Activated CD4-positive, alpha-beta T cell treated with anti-CD3 and anti-CD28 coated beads, Interleukin-2, amount 50 U/mL, for 24 hours (primary cell): ENCODE data around the gene TCEANC2.
"Not testable (repeated sequence)": the region's sequence is repeated elsewhere in the genome, so short reads cannot be mapped to it uniquely, and the experiment has no call there.

Source experiments
- DNase-seq, 2 donors: peaks; one replicate each; pipeline ENCODE4 v3.0.0-alpha.2; 2020; ENCODE audit warnings: low read depth in 1 of 2, low spot score in 1 of 2

Gene TCEANC2

GRCh38 chr1:54084794-54085193 is 31.4 kb downstream of the TCEANC2 start:
- DNase-seq = no peak

- no peak for DNase-seq
Observed at GRCh38 chr1:54086754-54087153, 33.3 kb downstream of the TCEANC2 start.

GRCh38 chr1:54088385-54088784 is 35.0 kb downstream of the TCEANC2 start:
- DNase-seq = no peak

- no peak for DNase-seq
Observed at GRCh38 chr1:54091666-54092065, 38.3 kb downstream of the TCEANC2 start.

- DNase-seq = no peak
Observed at GRCh38 chr1:54094001-54094729, 40.8 kb downstream of the TCEANC2 start.

GRCh38 chr1:54094730-54095105 is 41.3 kb downstream of the TCEANC2 start:
- DNase-seq = not testable (repeated sequence)

GRCh38 chr1:54095546-54096226 is 42.3 kb downstream of the TCEANC2 start:
- DNase-seq = no peak

GRCh38 chr1:54096227-54096876 is 42.9 kb downstream of the TCEANC2 start:
- DNase-seq = no peak

- DNase-seq = no peak
Observed at GRCh38 chr1:54096877-54097240, 43.5 kb downstream of the TCEANC2 start.

GRCh38 chr1:54099061-54099610 is 45.7 kb downstream of the TCEANC2 start:
- no peak for DNase-seq

GRCh38 chr1:54100500-54100899 is 47.1 kb downstream of the TCEANC2 start:
- no peak for DNase-seq

- DNase-seq = no peak
Observed at GRCh38 chr1:54103414-54103813, 50.0 kb downstream of the TCEANC2 start.

GRCh38 chr1:54104613-54105012 is 51.2 kb downstream of the TCEANC2 start:
- DNase-seq = not testable (repeated sequence)

GRCh38 chr1:54105080-54105479 is 51.7 kb downstream of the TCEANC2 start:
- no peak for DNase-seq

GRCh38 chr1:54105736-54106269 is 52.4 kb downstream of the TCEANC2 start:
- DNase-seq = no peak

- no peak for DNase-seq
Observed at GRCh38 chr1:54107131-54107530, 53.7 kb downstream of the TCEANC2 start.

GRCh38 chr1:54108156-54108555 is 54.7 kb downstream of the TCEANC2 start:
- no peak for DNase-seq

- DNase-seq = no peak
Observed at GRCh38 chr1:54109129-54110090, 56.0 kb downstream of the TCEANC2 start.

- no peak for DNase-seq
Observed at GRCh38 chr1:54110996-54111395, 57.6 kb downstream of the TCEANC2 start.

- no peak for DNase-seq
Observed at GRCh38 chr1:54111624-54112023, 58.2 kb downstream of the TCEANC2 start.

GRCh38 chr1:54112027-54112426 is 58.6 kb downstream of the TCEANC2 start:
- no peak for DNase-seq
